ENCODE results near the gene SLC30A4.

Gene SLC30A4

GRCh38 chr15:45454814-45455213 is 67.7 kb downstream of the SLC30A4 start:
- in situ Hi-C loops (cut with MboI; ENCODE audit: low sequenced_read_pairs): loop anchor here (10.0 kb wide), 1 partner anchor 160 kb away; no protein-coding TSS in a partner anchor

- in situ Hi-C loops (cut with MboI; ENCODE audit: low sequenced_read_pairs): loop anchor here (10.0 kb wide), 1 partner anchor 164 kb away; no protein-coding TSS in a partner anchor
Observed at GRCh38 chr15:45451265-45451664, 71.3 kb downstream of the SLC30A4 start.

DNA sequence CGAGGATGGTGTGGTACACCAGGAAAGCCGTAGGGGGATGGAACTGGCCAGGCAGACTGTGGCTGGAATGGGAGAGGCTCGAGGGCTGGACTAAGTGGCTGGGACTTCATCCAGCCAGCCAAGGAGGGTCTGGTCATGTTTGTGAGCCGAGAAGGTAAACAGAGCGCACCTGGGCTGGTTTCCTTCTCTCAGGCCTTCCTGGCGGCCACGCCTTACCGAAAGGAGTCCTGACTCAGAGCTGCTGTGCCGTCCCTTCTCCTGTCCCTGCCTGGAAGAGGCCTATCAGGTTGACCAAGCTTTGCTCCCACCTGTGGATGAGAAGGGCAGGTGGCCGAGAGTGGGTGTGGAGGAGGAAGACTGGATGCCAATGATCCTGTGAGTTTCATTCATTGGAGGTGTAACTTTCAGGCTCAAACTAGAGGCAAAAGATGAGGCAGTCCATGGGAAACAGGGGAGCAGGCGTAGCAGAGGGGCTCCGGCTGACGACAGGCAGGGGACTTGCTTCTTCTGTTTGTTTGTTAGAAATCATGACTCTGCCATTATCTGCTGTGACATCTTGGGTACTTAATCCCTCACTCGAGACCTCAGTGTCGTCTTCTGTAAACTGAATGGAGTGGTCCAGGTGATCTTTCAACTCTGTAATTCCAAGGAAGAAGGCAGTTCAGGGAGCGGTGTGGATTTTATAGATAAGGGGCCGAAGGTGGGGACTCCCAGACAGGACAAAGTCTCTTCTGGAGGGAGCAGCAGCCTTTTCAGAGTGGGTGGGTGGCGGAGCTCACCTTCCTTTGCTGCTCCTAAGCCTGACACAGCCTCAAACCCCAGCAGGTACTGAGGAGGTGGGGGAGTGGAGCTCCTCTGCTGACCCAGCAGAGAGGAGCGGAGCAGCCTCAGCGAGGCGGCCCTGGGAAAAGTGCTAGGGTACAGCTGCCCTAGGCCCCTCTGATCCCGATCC is 72.4 kb downstream of the SLC30A4 start:
- in situ Hi-C loops (cut with MboI; ENCODE audit: low sequenced_read_pairs): loop anchor here (10.0 kb wide), 1 partner anchor 165 kb away; no protein-coding TSS in a partner anchor

GRCh38 chr15:45449395-45449794 is 73.2 kb downstream of the SLC30A4 start:
- in situ Hi-C loops (cut with MboI; ENCODE audit: low sequenced_read_pairs): no loop called here

DNA sequence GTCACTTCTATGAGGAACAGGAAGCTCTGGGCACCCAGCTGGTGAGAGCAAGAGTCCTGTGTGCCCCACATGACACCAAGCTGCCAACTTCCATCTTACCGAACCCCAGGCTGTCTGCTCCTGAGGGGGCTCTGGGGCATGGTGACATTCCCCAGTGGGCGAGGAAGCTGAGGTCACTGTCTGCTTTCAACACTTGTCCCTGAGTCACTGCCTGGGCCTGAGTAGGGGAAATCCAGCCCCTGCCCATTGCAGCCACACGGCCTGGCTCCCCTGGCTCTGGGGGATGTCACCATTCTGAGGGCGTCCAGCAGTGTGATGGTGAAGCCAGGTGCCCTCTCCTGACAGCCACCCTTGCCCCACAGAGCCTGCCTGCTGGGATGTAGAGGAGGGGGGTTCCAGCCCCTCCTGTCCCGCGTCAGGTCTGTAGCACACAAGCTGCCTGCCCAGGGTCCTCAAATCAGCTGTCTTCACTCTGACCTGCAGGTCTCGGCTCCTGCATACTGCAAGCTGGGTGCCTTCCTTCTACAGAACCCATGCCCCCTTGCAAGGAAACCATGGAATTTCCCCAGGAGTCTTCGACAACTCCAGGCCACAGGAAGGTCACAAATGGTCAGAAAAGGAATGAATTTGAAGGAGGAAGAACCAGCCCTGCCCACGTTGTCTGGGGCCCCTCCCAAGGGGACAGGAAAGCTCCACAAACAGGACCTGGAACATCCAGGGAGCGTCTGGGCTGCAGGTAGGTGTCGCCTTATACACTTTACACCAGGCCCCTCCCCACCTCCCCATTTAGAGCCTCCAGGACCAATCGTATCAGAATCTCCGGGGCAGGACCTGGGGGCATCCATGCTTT is 74.3 kb downstream of the SLC30A4 start:
- in situ Hi-C loops (cut with MboI; ENCODE audit: low sequenced_read_pairs): no loop called here

- in situ Hi-C loops (cut with MboI; ENCODE audit: low sequenced_read_pairs): no loop called here
Observed at GRCh38 chr15:45443645-45444044, 78.9 kb downstream of the SLC30A4 start.

- in situ Hi-C loops (cut with MboI; ENCODE audit: low sequenced_read_pairs): no loop called here
Observed at GRCh38 chr15:45442507-45443135, 79.9 kb downstream of the SLC30A4 start.

GRCh38 chr15:45441686-45442085 is 80.9 kb downstream of the SLC30A4 start:
- in situ Hi-C loops (cut with MboI; ENCODE audit: low sequenced_read_pairs): no loop called here

DNA sequence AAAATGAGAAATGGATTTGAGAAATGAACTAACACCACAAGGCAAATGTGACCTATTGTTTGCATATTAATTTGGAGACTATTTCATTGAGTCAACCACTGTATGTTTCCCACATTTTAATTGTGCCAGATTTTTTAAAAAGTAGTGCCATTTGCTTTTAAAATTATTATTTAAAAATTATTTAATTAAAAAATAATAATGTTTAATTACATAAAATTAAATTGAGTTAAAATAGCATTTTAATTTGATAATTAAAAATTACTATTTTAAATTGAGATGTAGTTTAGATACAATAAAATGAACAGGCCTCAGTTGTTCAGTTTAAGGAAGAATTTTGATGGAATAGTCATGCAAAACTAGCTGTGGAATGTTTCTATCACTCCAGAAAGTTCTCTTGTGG is 81.5 kb downstream of the SLC30A4 start:
- in situ Hi-C loops (cut with MboI; ENCODE audit: low sequenced_read_pairs): no loop called here

DNA sequence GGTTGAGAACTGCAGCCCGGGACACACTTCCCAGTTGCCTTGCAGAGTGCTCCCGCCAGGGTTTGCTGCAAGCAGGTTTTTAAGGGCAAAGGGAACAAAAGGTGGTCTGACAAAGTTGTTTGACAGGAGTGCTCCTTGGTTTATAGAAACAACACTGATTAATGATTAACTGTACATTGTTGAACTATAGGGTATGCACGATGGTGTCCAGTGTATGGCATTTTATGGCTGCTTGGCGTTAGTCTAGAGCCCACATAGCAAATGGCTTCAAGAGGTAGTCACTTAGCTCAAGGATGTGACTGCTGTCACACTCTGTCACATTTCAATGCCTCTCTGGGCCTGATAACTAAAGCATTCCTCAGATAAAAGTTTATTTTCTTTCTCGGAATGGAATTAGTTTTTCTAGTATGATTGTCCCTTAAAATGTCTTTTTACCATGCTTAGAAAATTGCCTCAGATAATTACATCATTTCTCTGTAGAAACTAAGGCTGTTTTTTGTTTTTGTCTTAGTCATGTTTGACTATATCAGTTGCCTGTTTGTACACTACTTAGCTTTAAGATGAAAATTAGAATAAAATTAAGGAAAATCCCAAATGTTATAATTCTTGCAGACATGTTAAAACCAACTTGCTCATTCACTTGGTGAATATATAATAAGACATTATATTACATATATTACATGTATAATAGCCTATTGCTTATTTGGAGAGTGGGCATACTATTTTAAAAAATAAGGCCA is 82.9 kb downstream of the SLC30A4 start:
- in situ Hi-C loops (cut with MboI; ENCODE audit: low sequenced_read_pairs): no loop called here

- in situ Hi-C loops (cut with MboI; ENCODE audit: low sequenced_read_pairs): no loop called here
Observed at GRCh38 chr15:45435124-45435903, 87.2 kb downstream of the SLC30A4 start.

- in situ Hi-C loops (cut with MboI; ENCODE audit: low sequenced_read_pairs): no loop called here
Observed at GRCh38 chr15:45434078-45434567, 88.4 kb downstream of the SLC30A4 start.

- in situ Hi-C loops (cut with MboI; ENCODE audit: low sequenced_read_pairs): no loop called here
Observed at GRCh38 chr15:45431511-45431910, 91.0 kb downstream of the SLC30A4 start.

DNA sequence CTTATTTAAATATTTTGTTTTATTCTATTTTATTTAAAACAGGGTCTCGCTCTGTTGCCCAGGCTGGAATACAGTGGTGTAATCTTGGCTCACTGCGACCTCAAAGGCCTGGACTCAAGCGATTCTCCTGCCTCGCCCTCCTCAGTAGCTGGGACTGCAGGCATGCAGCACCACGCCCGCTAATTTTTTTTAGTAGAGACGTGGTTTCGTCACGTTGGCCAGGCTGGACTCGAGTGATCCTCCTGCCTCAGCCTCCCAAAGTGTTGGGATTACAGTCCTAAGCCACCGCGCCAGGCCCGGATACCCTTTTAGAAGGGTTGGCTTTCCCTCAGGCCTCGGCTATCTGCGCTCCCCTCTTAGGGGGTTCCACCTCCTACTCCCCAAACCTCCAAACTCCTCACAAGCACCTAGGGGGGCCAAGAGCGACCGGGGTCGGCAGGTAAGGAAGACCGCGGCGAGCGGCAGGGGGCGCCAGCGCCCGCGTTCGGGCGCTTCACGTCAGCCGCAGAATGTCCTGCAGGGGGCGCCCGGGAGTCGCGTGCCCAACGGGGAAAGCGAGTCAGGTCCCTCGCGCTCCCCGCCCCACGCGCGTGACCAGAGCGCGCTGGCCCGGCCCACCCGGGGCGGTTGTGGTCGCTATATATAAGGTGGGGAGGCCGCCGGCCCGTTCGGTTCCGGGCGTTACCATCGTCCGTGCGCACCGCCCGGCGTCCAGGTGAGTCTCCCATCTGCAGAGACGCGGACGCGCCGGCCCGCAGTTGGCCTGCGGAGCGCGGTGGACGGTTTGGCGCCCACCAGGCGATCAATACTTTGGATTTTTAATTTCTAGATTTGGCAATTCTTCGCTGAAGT is 92.4 kb downstream of the SLC30A4 start:
- in situ Hi-C loops (cut with MboI; ENCODE audit: low sequenced_read_pairs): no loop called here

Data from HL-60/S4 (cell line).